GM18498 (cell line): ENCODE data around the gene ADM.

Experiments
- ATAC-seq: cut with Tn5 transposase; IDR thresholded peaks from one replicate; pipeline ENCODE4 v1.9.1; 2021; ENCODE audit warnings: mild to moderate bottlenecking, moderate library complexity; ENCODE audit not compliant: unreplicated experiment

The ADM gene

GRCh38 chr11:10326012-10326964 lies 21.4 kb downstream of the ADM start:
- ATAC-seq = no peak

GRCh38 chr11:10327254-10327653 lies 22.4 kb downstream of the ADM start:
- ATAC-seq = no peak

DNA sequence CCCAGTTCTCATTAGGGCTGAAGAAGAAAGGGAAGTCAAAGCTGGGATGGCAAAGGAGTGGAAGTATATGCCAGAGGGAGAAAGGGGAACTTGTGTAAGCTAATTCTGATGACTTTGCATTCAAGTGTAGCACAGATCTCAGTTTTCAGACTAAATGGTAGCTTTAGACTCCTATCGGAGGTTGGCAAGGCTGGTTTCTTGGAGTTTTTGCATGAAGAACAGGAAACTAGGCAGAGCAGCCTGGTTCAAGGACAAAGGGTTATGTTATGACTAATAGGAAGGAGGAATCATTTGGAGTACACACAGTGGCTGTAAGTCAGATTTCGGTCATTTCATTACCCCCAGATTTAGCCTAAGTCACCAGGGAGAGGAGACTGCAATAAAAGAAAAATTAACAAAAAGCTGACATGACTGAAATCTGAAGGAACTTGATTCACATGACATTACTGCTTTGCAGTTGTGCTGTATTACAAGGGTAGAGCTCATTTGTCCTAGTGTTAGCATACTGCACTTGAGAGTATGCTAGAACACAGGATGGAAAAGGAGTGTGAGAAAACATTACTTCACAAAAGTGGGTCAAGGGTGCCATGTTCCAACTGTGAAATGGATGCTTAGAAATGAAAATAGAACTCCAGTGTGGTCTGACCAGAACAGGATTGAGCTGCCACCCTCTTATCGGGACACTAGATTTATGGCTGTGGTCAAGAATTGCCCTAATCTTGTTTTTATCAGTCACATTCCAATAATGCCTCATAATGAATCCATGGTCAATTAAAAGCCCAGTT lies 23.6 kb downstream of the ADM start:
- ATAC-seq = no peak

GRCh38 chr11:10329356-10329755 lies 24.5 kb downstream of the ADM start:
- no peak for ATAC-seq

DNA sequence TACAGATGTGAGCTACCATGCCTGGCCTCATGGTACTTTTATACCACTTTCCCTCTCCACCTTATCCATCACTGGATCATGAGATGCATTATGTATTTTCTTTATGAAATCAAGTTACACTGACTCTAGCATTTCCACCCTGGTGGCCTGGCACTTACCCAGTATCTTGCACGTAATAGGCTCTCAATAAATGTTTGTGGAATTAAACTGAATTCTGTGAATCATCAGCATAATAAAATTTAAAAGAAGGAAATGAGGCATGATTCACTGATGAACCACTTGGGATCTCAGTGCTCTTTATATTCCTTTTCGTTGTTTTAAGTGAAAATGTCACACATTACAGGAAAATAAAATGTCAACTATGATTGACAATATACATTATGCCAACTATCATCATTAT lies 25.1 kb downstream of the ADM start:
- ATAC-seq = no peak

GRCh38 chr11:10331548-10332289 lies 26.8 kb downstream of the ADM start:
- ATAC-seq = no peak

GRCh38 chr11:10333490-10333889 lies 28.6 kb downstream of the ADM start:
- no peak for ATAC-seq

DNA sequence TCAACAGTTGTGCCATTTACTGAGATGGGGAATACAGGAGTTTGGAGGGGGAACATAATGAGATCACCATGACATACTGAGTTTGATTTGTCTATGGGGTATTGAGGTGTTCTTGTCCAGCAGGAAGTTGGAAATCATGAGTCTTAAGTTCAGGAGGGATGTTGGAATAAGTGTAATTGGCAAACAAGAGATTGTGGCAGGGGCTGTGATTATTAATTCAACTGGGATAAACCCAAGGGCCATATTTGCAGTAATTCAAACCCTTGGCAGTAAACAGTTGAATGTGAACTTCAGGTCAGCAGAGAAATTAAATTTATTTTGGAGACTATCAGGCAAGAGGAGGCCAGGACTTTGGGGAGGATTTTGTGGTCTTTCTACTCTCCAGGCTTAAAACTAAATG lies 33.4 kb downstream of the ADM start:
- no peak for ATAC-seq

DNA sequence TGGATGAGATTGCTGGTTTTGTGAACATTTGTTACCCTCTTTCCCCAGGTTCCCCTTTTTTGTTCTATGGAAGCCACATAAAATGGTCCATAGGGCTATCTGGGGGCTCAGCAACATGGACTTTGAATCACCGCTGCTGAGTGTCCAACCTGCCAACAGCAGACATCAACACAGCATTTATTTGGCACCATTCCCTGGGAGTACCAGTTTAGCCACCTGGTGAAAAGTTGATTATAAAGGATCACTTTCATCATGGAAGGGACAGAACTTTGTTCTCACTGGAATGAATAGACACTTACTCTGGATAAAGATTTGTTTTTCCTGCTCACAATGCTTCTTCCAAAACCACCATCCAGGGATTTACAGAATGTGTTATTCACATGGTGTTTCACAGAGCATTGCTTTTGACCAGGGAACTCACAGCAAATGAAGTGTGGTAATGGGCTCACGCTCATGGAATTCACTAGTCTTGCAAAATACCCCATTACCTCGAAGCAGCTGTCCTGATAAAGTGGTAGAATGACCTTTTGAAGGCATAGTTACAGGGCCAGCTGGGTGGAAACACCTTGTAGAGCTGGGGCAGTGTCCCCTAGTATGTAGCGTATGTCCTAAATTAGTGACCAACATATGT lies 43.9 kb downstream of the ADM start:
- no peak for ATAC-seq

- no peak for ATAC-seq
Measured at GRCh38 chr11:10349281-10349665, 44.4 kb downstream of the ADM start.

- ATAC-seq = no peak
Measured at GRCh38 chr11:10349806-10350205, 44.9 kb downstream of the ADM start.

DNA sequence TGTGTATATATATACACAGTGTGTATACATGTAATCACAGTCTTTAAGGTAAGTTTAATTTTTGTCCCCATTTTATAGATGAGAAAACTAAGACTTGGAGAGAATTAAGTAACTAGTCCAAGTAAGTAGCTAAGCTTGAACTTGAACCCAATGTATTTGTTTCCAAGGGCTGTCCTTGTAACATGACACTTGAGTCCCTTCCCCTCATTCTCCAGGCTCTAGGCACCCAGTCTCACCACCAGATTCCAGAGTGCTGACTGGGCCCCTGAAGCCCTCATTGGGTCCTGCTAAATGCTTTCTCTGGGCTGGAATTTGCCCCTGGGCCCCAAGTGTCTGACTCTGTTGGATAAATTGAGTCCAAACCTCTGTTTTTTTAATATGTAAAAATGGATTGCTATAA lies 45.5 kb downstream of the ADM start:
- ATAC-seq = no peak

- no peak for ATAC-seq
Measured at GRCh38 chr11:10351435-10351764, 46.5 kb downstream of the ADM start.

DNA sequence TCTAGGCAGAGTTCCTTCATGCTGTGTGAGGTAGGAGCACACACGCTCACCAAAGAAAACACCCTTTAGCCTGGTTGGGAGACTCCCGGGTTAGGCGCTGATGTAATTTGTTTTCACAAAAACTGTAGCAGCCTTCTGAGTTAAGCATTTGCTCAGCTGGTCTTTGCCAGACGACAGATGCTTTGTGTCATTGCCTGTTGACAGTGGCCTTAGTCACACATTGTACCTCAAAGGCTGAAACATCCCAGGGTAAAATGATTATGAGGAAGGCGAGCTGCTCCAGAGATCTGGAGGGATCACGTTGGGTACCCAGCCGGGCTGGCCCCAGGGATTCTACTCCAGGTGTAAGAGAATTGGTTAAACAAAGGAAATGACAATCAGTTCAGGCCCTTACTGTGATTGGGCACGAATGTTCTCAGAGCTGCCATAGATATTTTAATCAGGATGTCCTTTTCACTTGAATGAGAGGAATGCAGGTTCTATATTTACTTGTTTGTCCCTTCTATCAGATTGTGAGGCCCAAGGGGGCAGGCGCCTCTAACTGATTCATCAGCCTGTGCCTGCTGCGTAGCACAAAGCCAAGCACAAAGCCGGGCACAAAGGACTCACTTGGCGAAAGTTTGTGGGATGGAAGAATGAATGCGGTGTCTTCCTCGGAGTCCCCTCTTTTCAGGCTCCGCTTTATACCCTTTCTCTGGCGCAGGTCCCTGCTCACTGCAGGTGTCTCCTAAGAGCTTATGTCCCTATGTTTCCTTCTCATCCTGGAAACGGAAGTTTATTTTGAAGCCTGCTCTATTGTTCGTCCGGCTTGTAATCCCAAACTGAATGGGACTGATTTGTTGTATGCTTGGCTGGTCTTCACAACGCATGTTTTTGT lies 47.1 kb downstream of the ADM start:
- no peak for ATAC-seq

DNA sequence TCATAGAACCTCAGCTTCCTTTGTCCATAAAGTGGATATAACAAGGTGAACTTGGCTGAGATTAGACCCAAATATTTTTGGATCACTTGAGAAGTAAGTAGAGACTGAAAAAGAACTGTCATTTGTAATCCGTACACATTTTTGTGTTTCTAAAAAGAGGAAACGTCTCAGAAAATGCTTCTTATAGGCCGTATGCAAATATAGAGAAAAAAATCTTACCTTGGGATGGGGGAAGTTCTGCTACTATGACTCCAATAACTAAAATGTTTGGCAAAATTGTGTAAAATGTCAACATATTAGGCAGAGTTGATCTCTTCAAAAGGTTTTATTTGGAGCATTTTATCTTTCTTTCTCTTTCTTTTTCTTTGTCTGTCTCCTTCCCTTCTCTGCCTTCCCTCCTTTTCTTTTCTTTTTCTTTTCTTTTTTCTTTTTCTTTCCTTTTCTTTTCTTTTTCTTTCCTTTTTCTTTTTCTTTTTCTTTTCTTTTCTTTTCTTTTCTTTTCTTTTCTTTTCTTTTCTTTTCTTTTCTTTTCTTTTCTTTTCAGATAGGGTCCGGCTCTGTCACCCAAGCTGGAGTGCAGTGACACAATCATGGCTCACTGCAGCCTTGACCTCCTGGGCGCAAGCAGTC lies 48.2 kb downstream of the ADM start:
- no peak for ATAC-seq

DNA sequence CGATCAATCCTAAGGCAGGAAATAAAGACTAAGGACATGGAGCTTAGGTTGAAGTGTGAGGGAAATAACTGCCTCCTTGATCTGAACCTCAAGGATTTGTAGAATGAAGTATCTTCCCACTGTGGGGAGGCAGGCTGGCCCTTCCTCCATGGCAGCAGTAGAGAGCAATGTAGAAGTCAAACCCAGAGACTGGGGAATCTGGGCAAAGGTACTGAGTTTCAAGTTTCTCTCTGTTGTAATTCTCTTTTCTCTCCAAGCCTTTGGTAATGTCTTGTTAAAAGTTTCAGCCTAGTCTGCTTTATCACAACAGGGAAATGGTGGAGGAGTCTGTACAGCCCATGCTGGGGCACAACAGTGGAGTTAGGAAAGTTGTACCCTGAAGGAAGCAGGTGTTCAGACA lies 49.5 kb downstream of the ADM start:
- no peak for ATAC-seq

DNA sequence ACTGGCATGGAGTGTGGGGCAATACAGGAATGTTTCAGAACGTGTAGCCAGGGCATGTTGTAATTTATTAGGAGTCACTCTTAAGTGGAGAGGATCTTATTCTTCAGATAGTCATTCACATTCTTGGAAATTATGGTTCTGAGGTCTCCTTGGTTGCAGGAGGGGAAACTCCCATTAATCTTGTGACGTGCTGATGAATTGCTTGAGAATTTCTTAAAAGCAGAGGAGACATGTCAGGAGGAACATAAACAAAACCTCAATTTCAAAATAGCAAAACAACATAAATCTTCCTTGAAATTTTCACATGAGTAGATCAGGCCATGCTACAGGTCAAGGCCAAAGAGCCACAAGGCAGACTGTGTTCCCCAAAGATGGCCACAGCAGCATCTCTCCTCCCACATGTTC lies 50.4 kb downstream of the ADM start:
- ATAC-seq = no peak

DNA sequence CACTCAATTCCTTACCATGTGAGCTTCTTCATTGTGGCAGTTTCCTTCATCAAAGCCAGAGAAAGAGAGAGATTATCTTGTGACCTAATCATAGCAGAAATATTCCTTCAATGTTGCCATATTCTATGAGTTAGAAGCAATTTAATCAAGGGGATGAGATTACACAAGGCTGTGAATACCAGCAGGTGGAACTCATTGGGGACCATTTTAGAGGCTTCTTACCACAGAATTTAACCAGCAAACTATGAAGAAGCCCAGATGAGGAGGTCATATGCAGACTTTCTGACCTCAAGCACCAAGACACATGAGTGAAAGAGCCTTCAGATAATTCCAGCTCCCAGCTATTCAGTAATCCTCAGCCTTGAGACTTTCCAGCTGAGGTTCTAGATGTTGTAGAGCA lies 51.3 kb downstream of the ADM start:
- ATAC-seq = no peak
